Fibroblast of mammary gland (primary cell): ENCODE results near the gene DENND4A.

Experiments
- DNase-seq: peaks from one replicate; pipeline ENCODE4 v3.0.0-alpha.2; 2010; ENCODE audit warnings: low read depth
- H3K4me3 ChIP-seq: 2 replicates; pipeline ENCODE4 v1.5.1; 2011; ENCODE audit warnings: low read depth, mild to moderate bottlenecking, low read length, moderate library complexity; ENCODE audit not compliant: control insufficient read depth
- TF ChIP-seq, protein P1 (sequence below): conservative IDR thresholded peaks from 2 replicates; pipeline ENCODE4 v1.5.1; 2011; ENCODE audit warnings: low read depth, low read length, inconsistent platforms; ENCODE audit not compliant: control insufficient read depth, insufficient read depth

Gene DENND4A

DNA sequence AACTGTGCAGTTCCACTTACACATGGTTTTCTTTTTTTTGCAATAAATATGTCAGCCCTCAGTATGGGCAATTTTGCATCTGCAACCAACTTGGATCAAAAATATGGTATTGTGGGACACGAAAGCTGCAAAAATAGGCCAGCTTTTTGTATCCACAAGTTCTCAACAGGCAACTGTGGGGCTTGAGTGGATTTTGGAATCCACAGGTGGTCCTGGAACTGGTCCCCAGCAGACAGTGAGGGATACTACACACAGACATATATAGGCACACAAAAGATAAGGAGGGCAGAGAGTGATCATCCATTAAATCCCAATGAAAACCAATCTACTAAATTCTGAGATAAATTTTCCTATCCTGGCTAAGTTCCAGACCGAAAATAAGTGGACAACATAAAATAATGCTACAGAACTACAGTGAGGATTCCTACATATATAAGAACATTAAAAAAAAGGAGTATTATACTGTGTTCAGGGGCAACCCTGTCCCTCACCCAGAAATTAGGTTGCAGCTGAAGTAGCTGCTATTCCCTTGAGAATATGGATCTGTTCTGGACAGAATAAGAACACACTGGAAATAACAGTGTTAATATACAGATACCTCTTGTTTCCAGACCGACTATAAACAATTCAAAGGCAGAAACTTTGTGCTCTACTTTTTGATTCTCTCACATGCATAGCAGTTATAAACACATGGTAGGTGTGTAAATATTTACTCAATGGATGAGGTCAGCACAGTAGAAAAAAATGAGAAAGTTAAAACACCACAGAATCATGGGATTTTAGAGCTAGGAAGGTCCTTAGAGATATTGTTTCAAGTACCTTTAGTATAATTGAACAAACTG, 25.4 kb downstream of the DENND4A start:
- TF ChIP-seq, protein P1, sequence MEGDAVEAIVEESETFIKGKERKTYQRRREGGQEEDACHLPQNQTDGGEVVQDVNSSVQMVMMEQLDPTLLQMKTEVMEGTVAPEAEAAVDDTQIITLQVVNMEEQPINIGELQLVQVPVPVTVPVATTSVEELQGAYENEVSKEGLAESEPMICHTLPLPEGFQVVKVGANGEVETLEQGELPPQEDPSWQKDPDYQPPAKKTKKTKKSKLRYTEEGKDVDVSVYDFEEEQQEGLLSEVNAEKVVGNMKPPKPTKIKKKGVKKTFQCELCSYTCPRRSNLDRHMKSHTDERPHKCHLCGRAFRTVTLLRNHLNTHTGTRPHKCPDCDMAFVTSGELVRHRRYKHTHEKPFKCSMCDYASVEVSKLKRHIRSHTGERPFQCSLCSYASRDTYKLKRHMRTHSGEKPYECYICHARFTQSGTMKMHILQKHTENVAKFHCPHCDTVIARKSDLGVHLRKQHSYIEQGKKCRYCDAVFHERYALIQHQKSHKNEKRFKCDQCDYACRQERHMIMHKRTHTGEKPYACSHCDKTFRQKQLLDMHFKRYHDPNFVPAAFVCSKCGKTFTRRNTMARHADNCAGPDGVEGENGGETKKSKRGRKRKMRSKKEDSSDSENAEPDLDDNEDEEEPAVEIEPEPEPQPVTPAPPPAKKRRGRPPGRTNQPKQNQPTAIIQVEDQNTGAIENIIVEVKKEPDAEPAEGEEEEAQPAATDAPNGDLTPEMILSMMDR: no peak
- peak; percentile 12 for DNase-seq
- no peak overlapping the region for H3K4me3 ChIP-seq

DNA sequence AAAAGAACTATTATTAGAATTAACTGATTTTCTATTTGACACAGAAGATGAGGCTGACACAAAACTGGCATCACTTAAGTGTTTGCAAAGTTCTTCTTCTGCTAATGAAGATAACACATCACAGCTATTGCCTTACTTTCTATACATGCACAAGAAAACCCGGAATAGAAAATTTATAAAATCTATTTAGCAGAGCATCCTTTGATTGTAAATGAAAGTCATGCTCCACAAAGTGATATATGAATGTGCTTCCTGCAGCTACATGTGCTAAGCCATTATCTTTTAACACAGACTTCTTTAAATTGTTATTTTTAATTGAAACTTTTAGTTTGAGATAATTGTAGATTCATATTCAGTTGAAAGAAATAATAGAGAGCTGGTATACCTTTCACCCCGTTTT, 27.0 kb downstream of the DENND4A start:
- H3K4me3 ChIP-seq: no peak overlapping the region
- no peak for DNase-seq
- TF ChIP-seq, protein P1: no peak

DNA sequence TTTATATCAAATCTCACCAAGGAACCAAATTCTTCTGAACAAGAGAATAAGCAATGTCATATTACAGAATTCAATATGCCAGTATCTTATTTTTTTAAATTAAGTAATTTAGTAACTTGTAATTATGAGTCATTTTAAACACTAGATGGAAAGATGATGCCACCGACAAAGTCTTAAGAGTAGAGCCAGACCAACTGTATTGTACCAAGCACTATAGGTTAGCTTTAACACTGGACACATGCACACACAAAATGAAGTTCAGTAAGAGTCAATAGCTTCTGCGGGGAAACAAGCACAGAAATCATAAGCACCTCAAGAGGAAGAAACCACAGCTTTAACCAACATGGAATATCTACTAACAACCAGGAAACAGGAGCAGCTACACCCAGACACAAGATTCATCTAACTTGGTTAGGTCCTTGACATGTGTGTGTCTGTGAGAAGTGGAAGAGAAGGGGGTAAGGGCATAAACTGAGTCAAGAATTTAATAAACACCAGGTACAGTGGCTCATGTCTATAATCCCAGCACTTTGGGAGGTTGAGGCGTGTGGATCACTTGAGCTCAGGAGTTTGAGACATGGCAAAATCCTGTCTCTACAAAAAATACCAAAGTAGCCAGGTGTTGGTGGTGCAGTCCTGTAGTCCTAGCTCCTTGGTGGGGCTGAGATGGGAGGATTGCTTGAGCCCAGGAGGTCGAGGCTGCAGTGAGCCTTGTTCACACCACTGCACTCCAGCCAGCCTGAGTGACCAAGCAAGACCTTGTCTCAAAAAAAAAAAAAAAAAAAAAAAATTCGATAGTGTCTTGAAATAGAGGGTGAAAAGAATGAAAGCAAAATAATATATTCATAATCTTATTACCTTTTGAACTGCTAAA, 28.9 kb downstream of the DENND4A start:
- TF ChIP-seq, protein P1: no peak
- H3K4me3 ChIP-seq: no peak overlapping the region
- no peak for DNase-seq

DNA sequence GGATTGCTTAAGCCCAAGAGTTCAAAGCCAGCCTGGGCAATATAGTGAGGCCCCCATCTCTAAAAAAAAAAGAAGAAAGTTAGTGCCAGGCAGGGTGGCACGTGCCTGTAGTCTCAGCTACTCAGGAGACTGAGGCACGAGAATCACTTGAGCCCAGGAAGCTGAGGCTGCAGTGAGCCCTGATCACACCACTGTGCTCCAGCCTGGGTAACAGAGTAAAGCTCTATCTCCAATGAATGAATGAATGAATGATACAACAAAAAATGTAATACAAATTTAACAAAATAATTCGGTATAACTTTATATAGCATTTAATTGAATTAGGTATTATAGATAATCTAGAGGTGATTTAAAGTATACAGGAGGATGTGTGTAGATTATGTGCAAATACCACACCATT, 29.7 kb downstream of the DENND4A start:
- DNase-seq: no peak
- TF ChIP-seq, protein P1: no peak
- no peak overlapping the region for H3K4me3 ChIP-seq

DNA sequence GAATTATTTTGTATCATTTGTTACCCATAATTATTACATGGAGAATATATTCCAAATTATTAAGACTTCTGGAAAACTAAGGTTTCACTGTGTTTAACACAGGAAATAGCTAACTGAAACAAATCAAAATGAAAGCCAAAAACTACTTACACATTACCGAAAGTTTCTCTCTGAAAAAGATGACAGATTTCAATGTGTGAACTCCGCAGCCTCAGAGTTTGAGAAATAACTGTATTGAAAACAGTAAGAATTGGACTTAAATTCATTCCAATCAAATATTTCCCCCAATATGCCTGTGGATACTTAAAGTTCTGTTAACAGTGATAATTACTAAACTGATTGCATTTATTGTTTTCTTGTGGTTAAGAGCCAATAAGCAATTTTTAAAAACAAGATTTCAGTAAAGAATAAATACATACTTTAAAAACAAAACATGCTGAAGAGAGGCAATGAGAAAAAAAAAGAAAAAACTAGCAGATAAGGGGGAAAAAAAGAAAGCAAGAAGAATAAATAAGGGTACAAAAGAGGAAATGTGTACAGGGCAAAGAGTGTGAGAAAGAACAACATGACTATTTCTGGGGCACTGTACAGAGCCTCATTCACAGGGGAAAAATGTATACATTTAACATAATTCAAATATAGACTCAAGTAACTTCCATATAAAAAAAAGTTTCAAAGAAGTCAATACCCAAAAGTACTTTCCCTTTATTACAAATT, 30.7 kb downstream of the DENND4A start:
- TF ChIP-seq, protein P1: no peak
- H3K4me3 ChIP-seq: no peak overlapping the region
- DNase-seq: no peak

DNA sequence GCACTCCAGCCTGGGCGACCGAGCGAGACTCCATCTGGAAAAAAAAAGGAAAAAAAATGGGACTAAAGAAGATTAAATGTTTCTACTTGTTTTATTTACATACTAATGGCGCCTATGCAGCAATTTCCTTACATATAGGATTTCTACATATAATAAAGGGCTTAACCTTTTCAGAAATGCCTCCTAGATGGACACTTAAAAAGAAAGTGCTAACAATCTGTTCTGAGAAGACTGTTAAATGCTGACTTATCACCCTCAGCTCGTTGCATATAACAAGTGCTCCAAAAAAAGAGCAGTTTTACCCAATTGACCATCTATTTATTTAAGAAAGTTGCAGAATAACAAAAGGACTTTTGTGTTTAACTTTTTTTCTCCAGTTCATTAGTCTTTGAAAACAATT, 32.7 kb downstream of the DENND4A start:
- TF ChIP-seq, protein P1: no peak
- no peak overlapping the region for H3K4me3 ChIP-seq
- DNase-seq: no peak
